ENCODE results near the gene STOML2.

GRCh38 chr9:35108946-35109575 is 6.1 kb upstream of the STOML2 start:
- TF ChIP-seq CTCF (tag by site-specific recombination; IDR thresholded peaks at IDR 0.05) (no peak), ZBTB20 (tag by site-specific recombination; IDR thresholded peaks at IDR 0.05) (no peak), ZNF423 (tag by site-specific recombination; IDR thresholded peaks at IDR 0.05) (no peak), ZNF449 (tag by site-specific recombination; IDR thresholded peaks at IDR 0.05) (no peak), YY1 (tag by site-specific recombination; IDR thresholded peaks at IDR 0.05) (no peak), ZNF274 (IDR thresholded peaks at IDR 0.05; ENCODE audit: low read length) (no peak), ZNF274 (tag by site-specific recombination; IDR thresholded peaks at IDR 0.05; ENCODE audit: borderline replicate concordance) (no peak), ZNF514 (tag by site-specific recombination; IDR thresholded peaks at IDR 0.05) (no peak)
